ENCODE data around the gene CYP2A7. TPM values are rescaled to one million over a fixed set of nuclear protein-coding genes. Genes with fewer than 3 reads are reported as not detected.
"Not testable (repeated sequence)": the region's sequence is repeated elsewhere in the genome, so short reads cannot be mapped to it uniquely, and the experiment has no call there.

Gene CYP2A7
- not detected in 2 replicates for total RNA-seq (2014; rRNA removed; shearing (Covaris generic); ENCODE audit: low replicate concordance)

- not testable (repeated sequence) for H3K4me3 ChIP-seq, H3K9me3 ChIP-seq, H3K36me3 ChIP-seq, DNase-seq, H3K27me3 ChIP-seq
Observed at GRCh38 chr19:40882062-40882461, at the start of gene CYP2A7. CYP2A7 (minus strand) TSS chr19:40882231; CDS start chr19:40882210, 21 bp downstream.

GRCh38 chr19:40930799-40931198, 48.8 kb upstream of the CYP2A7 start:
- H3K9me3 ChIP-seq, H3K36me3 ChIP-seq, H3K4me3 ChIP-seq, DNase-seq: not testable (repeated sequence)
- H3K27me3 ChIP-seq: peaks cover 21% of the 10 kb centered on the region

GRCh38 chr19:40929942-40930341, 47.9 kb upstream of the CYP2A7 start:
- peaks cover 24% of the 10 kb centered on the region for H3K27me3 ChIP-seq
- H3K9me3 ChIP-seq, H3K36me3 ChIP-seq, DNase-seq, H3K4me3 ChIP-seq: not testable (repeated sequence)

GRCh38 chr19:40928850-40929249, 46.8 kb upstream of the CYP2A7 start:
- Histone ChIP-seq H3K4me3 (no peak overlapping the region), H3K9me3 (peaks cover 2% of the 10 kb centered on the region; the same call in 1 of the 2 replicates), H3K27me3 (peaks cover 24% of the 10 kb centered on the region), H3K36me3 (no peaks in the 10 kb centered on the region)
- no peak for DNase-seq

- no peak for DNase-seq
- Histone ChIP-seq H3K9me3 (peaks cover 9% of the 10 kb centered on the region), H3K36me3 (no peaks in the 10 kb centered on the region), H3K27me3 (peaks cover 24% of the 10 kb centered on the region), H3K4me3 (no peak overlapping the region)
Observed at GRCh38 chr19:40927567-40927966, 45.5 kb upstream of the CYP2A7 start.

GRCh38 chr19:40926276-40926675, 44.2 kb upstream of the CYP2A7 start:
- not testable (repeated sequence) for H3K36me3 ChIP-seq, H3K4me3 ChIP-seq, DNase-seq, H3K9me3 ChIP-seq
- peaks cover 24% of the 10 kb centered on the region for H3K27me3 ChIP-seq

GRCh38 chr19:40923934-40924391, 41.9 kb upstream of the CYP2A7 start:
- DNase-seq: no peak
- peaks cover 16% of the 10 kb centered on the region for H3K9me3 ChIP-seq
- H3K36me3 ChIP-seq: no peaks in the 10 kb centered on the region
- H3K27me3 ChIP-seq: peaks cover 22% of the 10 kb centered on the region
- no peak overlapping the region for H3K4me3 ChIP-seq

GRCh38 chr19:40922237-40923160, 40.5 kb upstream of the CYP2A7 start:
- not testable (repeated sequence) for H3K36me3 ChIP-seq, DNase-seq, H3K4me3 ChIP-seq
- Histone ChIP-seq H3K27me3 (peaks cover 16% of the 10 kb centered on the region), H3K9me3 (peaks cover 24% of the 10 kb centered on the region)

- H3K4me3 ChIP-seq: no peak overlapping the region
- no peaks in the 10 kb centered on the region for H3K36me3 ChIP-seq
- peaks cover 29% of the 10 kb centered on the region for H3K9me3 ChIP-seq
- peak; percentile 92 for DNase-seq
- H3K27me3 ChIP-seq: peaks cover 7% of the 10 kb centered on the region
Observed at GRCh38 chr19:40921005-40921897, 39.2 kb upstream of the CYP2A7 start.

- DNase-seq: no peak
- H3K4me3 ChIP-seq: no peak overlapping the region
- H3K9me3 ChIP-seq: peaks cover 31% of the 10 kb centered on the region
- H3K27me3 ChIP-seq: no peaks in the 10 kb centered on the region; the same call in none of the 2 replicates
- no peaks in the 10 kb centered on the region for H3K36me3 ChIP-seq
Observed at GRCh38 chr19:40920300-40921004, 38.4 kb upstream of the CYP2A7 start.

- H3K9me3 ChIP-seq: peaks cover 37% of the 10 kb centered on the region
- not testable (repeated sequence) for H3K4me3 ChIP-seq, H3K27me3 ChIP-seq, H3K36me3 ChIP-seq, DNase-seq
Observed at GRCh38 chr19:40919530-40920299, 37.7 kb upstream of the CYP2A7 start.

GRCh38 chr19:40918303-40918702, 36.3 kb upstream of the CYP2A7 start:
- H3K4me3 ChIP-seq, H3K27me3 ChIP-seq, DNase-seq, H3K36me3 ChIP-seq: not testable (repeated sequence)
- peaks cover 31% of the 10 kb centered on the region for H3K9me3 ChIP-seq

GRCh38 chr19:40908976-40909375, 26.9 kb upstream of the CYP2A7 start:
- Histone ChIP-seq H3K27me3 (peaks cover 14% of the 10 kb centered on the region), H3K4me3 (no peak overlapping the region), H3K9me3 (peaks cover 2% of the 10 kb centered on the region; the same call in 1 of the 2 replicates), H3K36me3 (no peaks in the 10 kb centered on the region)
- peak; percentile 15 for DNase-seq

- peaks cover 14% of the 10 kb centered on the region for H3K27me3 ChIP-seq
- H3K36me3 ChIP-seq: no peaks in the 10 kb centered on the region
- no peak for DNase-seq
- H3K4me3 ChIP-seq: no peak overlapping the region
- peaks cover 2% of the 10 kb centered on the region; the same call in 1 of the 2 replicates for H3K9me3 ChIP-seq
Observed at GRCh38 chr19:40907968-40908735, 26.1 kb upstream of the CYP2A7 start.

- Histone ChIP-seq H3K9me3 (no peaks in the 10 kb centered on the region), H3K4me3 (no peak overlapping the region), H3K27me3 (peaks cover 12% of the 10 kb centered on the region), H3K36me3 (no peaks in the 10 kb centered on the region)
- DNase-seq: no peak
Observed at GRCh38 chr19:40906512-40906911, 24.5 kb upstream of the CYP2A7 start.

Data from MG63 (cell line).